HG03139 (cell line): ENCODE results near the gene SRRM4.

Experiments used
- ATAC-seq: cut with Tn5 transposase; IDR thresholded peaks from one replicate; pipeline ENCODE4 v1.9.1; 2021; ENCODE audit not compliant: unreplicated experiment

SRRM4 gene

GRCh38 chr12:119200601-119201000, 219.3 kb downstream of the SRRM4 start:
- no peak for ATAC-seq

- no peak for ATAC-seq
Observed at GRCh38 chr12:119201789-119202543, 220.6 kb downstream of the SRRM4 start.

- no peak for ATAC-seq
Observed at GRCh38 chr12:119202544-119202943, 221.2 kb downstream of the SRRM4 start.

- ATAC-seq, result no peak
Observed at GRCh38 chr12:119204131-119204530, 222.8 kb downstream of the SRRM4 start.

- no peak for ATAC-seq
Observed at GRCh38 chr12:119204671-119205285, 223.4 kb downstream of the SRRM4 start.

GRCh38 chr12:119206348-119207062, 225.2 kb downstream of the SRRM4 start:
- no peak for ATAC-seq

- no peak for ATAC-seq
Observed at GRCh38 chr12:119207063-119207560, 225.8 kb downstream of the SRRM4 start.

GRCh38 chr12:119208626-119209061, 227.3 kb downstream of the SRRM4 start:
- ATAC-seq, result no peak

- no peak for ATAC-seq
Observed at GRCh38 chr12:119211884-119212283, 230.5 kb downstream of the SRRM4 start.
